ENCODE results near the gene ZDHHC7. TPM values are rescaled to one million over a fixed set of nuclear protein-coding genes. Genes with fewer than 3 reads are reported as not detected.

The ZDHHC7 gene
- total RNA-seq, 4 donors from 2014 or later, result 31.0 to 103 (median 62.3) TPM

DNA sequence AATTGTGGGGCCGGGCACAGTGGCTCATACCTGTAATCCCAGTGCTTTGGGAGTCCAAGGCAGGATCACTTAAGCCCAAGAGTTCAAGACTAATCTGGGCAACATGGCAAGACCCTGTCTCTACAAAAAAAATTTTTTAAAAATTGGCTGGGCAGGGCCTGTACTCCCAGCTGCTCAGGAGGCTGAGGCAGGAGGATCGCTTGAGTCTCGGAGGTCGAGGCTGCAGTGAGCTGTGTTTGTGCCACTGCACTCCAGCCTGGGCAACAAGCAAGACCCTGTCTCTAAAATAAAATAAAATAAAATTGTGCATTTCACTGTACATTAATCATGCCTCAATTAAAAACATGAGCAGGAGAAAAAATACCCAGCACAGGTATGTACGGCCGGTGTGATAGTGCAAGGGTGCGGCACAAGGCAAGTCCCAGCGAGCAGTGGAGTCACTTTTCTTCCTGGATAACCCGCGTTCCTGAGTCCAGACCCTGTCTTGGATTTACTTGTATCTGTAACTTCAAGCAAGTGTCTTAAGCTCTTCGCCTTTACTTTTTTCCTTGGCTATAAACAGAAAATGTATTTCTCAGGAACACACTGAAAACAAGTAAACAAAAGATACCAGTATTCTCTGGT, 11.4 kb downstream of the ZDHHC7 start:
- TF ChIP-seq CTCF (IDR thresholded peaks at IDR 0.05; ENCODE audit: low read depth), result no peak

GRCh38 chr16:84999200-84999599, 12.1 kb downstream of the ZDHHC7 start:
- no peak for TF ChIP-seq CTCF (IDR thresholded peaks at IDR 0.05; ENCODE audit: low read depth)

- no peak for TF ChIP-seq CTCF (IDR thresholded peaks at IDR 0.05; ENCODE audit: low read depth)
Measured at GRCh38 chr16:84996365-84996764, 15.0 kb downstream of the ZDHHC7 start.

DNA sequence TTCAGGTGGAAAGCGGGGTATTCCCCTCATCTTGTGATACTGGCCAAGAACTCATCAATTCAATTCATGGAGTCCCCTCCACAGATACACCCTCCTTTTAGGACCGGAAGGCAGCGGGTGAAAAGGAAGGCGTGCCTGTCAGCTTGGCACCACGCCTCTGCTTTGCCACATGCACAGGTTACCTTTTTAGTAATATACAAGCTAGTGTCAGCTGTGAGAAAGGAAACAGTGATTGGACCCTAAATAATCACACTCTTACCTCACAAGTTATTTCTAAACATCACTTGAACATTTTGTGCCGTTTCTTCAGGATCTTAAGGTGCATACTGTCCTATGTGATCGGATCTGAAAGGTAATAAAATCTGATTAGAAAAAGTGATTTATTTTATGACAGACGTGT, 15.7 kb downstream of the ZDHHC7 start:
- TF ChIP-seq CTCF (IDR thresholded peaks at IDR 0.05; ENCODE audit: low read depth), result no peak

- TF ChIP-seq CTCF (IDR thresholded peaks at IDR 0.05; ENCODE audit: low read depth), result no peak
Measured at GRCh38 chr16:84993926-84994325, 17.4 kb downstream of the ZDHHC7 start.

GRCh38 chr16:84992717-84993075, 18.6 kb downstream of the ZDHHC7 start:
- TF ChIP-seq CTCF (IDR thresholded peaks at IDR 0.05; ENCODE audit: low read depth), result no peak

- no peak for TF ChIP-seq CTCF (IDR thresholded peaks at IDR 0.05; ENCODE audit: low read depth)
Measured at GRCh38 chr16:84990782-84991181, 20.6 kb downstream of the ZDHHC7 start.

Data from subcutaneous adipose tissue (tissue), 4 donors.